ENCODE measurements around the gene RAI1. TPM values are rescaled to one million over a fixed set of nuclear protein-coding genes. Genes with fewer than 3 reads are reported as not detected.

Gene RAI1
- total and polyA plus RNA-seq, 2 of the 8 experiments (the other 6 are each of a cell fraction or from before 2014, with no cell fraction given): 0.39 to 1.2 TPM

- TF ChIP-seq, protein P1, sequence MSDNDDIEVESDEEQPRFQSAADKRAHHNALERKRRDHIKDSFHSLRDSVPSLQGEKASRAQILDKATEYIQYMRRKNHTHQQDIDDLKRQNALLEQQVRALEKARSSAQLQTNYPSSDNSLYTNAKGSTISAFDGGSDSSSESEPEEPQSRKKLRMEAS (IDR thresholded peaks at IDR 0.05): 0 out of 2 replicates have a peak, but pooled peaks have one; percentile 45
Measured at GRCh38 chr17:17685775-17686291, 4.6 kb downstream of the RAI1 start (continued).

Data from H1 (cell line).